Endothelial cell of umbilical vein (primary cell): ENCODE data around the gene SOHLH1. TPM values are rescaled to one million over a fixed set of nuclear protein-coding genes. Genes with fewer than 3 reads are reported as not detected.

Experiments
- BruUV-seq: library from RNA; stranded (reverse); fragments of 400-500 nt; replicated peaks from 2 replicates; lab custom pipeline; 2021; lab: Mats Ljungman, UMichigan
- CTCF ChIA-PET: fragments of 300-600, 350-600 bp; sonication (Branson Sonifier 250); formaldehyde crosslinking; loops from one replicate; lab custom pipeline; 2021; ENCODE audit warnings: antibody characterized with exemption, inconsistent platforms; lab: Charles Lee
- POLR2A ChIA-PET: fragments of 300-600, 350-600 bp; sonication (Branson Sonifier 250); formaldehyde crosslinking; loops from one replicate; lab custom pipeline; 2021; ENCODE audit warnings: antibody characterized with exemption, inconsistent platforms; lab: Charles Lee
- DNase-seq: peaks from one replicate; pipeline ENCODE4 v3.0.0-alpha.2; 2011; ENCODE audit warnings: low read depth, low spot score
- FAIRE-seq: peaks from 2 replicates; lab custom pipeline; 2011; peaks lifted over from hg19 to GRCh38; lab: Jason Lieb, UNC
- H2AFZ ChIP-seq: 2 replicates; pipeline ENCODE4 v1.6.0; 2012; ENCODE audit warnings: low read depth, low read length, control low read depth, inconsistent platforms
- H3K27ac ChIP-seq: 2 replicates; pipeline ENCODE4 v1.5.1; 2011; ENCODE audit warnings: low read depth, mild to moderate bottlenecking, control low read depth, low read length, moderate library complexity; ENCODE audit not compliant: insufficient read depth
- H3K27me3 ChIP-seq, 2 experiments: 2 replicates each; pipeline versions ENCODE4 v1.6.0 to v1.6.1; 2011; ENCODE audit warnings: low read length in 2 of 2, mixed read lengths in 1 of 2; ENCODE audit not compliant: control insufficient read depth in 2 of 2, insufficient read depth in 2 of 2
- H3K36me3 ChIP-seq, 2 experiments: 2 replicates in 1 of 2; 3 replicates in 1 of 2; pipeline ENCODE4 v1.5.1; 2011; ENCODE audit warnings: low read length in 2 of 2, mild to moderate bottlenecking in 1 of 2, moderate library complexity in 1 of 2; ENCODE audit not compliant: control insufficient read depth in 2 of 2, insufficient read depth in 2 of 2; ENCODE audit errors: extremely low read depth in 1 of 2
- H3K4me1 ChIP-seq: 3 replicates; pipeline ENCODE4 v1.5.1; 2011; ENCODE audit warnings: mild to moderate bottlenecking, low read length; ENCODE audit not compliant: control insufficient read depth, insufficient read depth; ENCODE audit errors: extremely low read depth
- H3K4me2 ChIP-seq: 2 replicates; pipeline ENCODE4 v1.6.1; 2011; ENCODE audit warnings: low read length, control low read depth, mixed read lengths; ENCODE audit not compliant: insufficient read depth
- H3K4me3 ChIP-seq, 3 experiments: fragments of 200-600 bp in 1 of 3; sonication (generic), shearing (Covaris generic) in 1 of 3; replicated peaks in 1 of 3; 2 replicates each; pipeline ENCODE4 v1.5.1; 2011 to 2016; ENCODE audit warnings: control low read depth in 3 of 3, low read length in 3 of 3, mild to moderate bottlenecking in 2 of 3, inconsistent platforms in 1 of 3, low read depth in 1 of 3, moderate library complexity in 1 of 3; ENCODE audit not compliant: insufficient read depth in 1 of 3
- H3K79me2 ChIP-seq: 2 replicates; pipeline ENCODE4 v1.6.0; 2012; ENCODE audit warnings: low read length, inconsistent platforms; ENCODE audit not compliant: control insufficient read depth, insufficient read depth
- H3K9ac ChIP-seq: replicated peaks from 2 replicates; pipeline ENCODE3; 2011; ENCODE audit warnings: low read length, control low read depth; ENCODE audit not compliant: insufficient read depth; ENCODE audit errors: extremely low read depth
- H3K9me1 ChIP-seq: replicated peaks from 3 replicates; pipeline ENCODE4 v1.6.0; 2011; ENCODE audit warnings: mild to moderate bottlenecking, low read length; ENCODE audit not compliant: control insufficient read depth, insufficient read depth; ENCODE audit errors: extremely low read depth
- H3K9me3 ChIP-seq: replicated peaks from 2 replicates; pipeline ENCODE4 v1.5.1; 2012; ENCODE audit warnings: low read length, inconsistent platforms; ENCODE audit not compliant: control insufficient read depth, insufficient read depth
- H4K20me1 ChIP-seq: replicated peaks from 2 replicates; pipeline ENCODE3; 2011; ENCODE audit warnings: mild to moderate bottlenecking, low read length; ENCODE audit not compliant: control insufficient read depth, insufficient read depth; ENCODE audit errors: extremely low read depth
- FOS ChIP-seq: IDR thresholded peaks from 2 replicates; pipeline ENCODE4 v1.6.1; 2011; ENCODE audit warnings: mild to moderate bottlenecking, low read length, moderate library complexity, borderline replicate concordance; ENCODE audit not compliant: insufficient read depth
- GATA2 ChIP-seq: IDR thresholded peaks from 2 replicates; pipeline ENCODE4 v1.7.0; 2011; ENCODE audit warnings: low read depth, mild to moderate bottlenecking, moderate library complexity, mixed read lengths, low read length; ENCODE audit not compliant: insufficient read length, insufficient read depth
- JUN ChIP-seq: IDR thresholded peaks from 2 replicates; pipeline ENCODE4 v1.6.1; 2011; ENCODE audit warnings: borderline replicate concordance, low read depth; ENCODE audit not compliant: insufficient read length, insufficient read depth
- MAX ChIP-seq: IDR thresholded peaks from 2 replicates; pipeline ENCODE4 v1.6.1; 2011; ENCODE audit not compliant: insufficient read depth, insufficient read length
- MYC ChIP-seq: IDR thresholded peaks from one replicate; pipeline ENCODE4 v1.6.1; 2011; ENCODE audit warnings: mild to moderate bottlenecking, low read depth, low read length
- POLR2AphosphoS5 ChIP-seq: IDR thresholded peaks from 2 replicates; pipeline ENCODE4 v1.6.1; 2012; ENCODE audit warnings: low read depth, mild to moderate bottlenecking, control low read depth, low read length, moderate library complexity; ENCODE audit not compliant: insufficient read depth
- dilution Hi-C: fragments of 300-500 bp; cut with MboI; formaldehyde crosslinking; loops from one replicate; pipeline ENCODE4 v1.15.0; 2019; ENCODE audit warnings: low sequenced_read_pairs; ENCODE audit not compliant: extremely low pct_ligation_motif_present
- intact Hi-C: fragments of 100-400 bp; cut with micrococcal nuclease; formaldehyde crosslinking; loops from one replicate; pipeline ENCODE4 v1.10.0; 2022
- polyA plus RNA-seq, 4 experiments: library from polyadenylated mRNA; depleted of rRNA in 3 of 4; stranded (reverse) in 3 of 4; unstranded in 1 of 4; fragments of >200 nt; gene quantifications; 2 replicates each; pipeline versions ENCODE4 v1.2.1 to v1.2.3, GENCODE V29; 2011 to 2012; ENCODE audit warnings: missing spikeins in 1 of 4
- total RNA-seq: library from RNA; stranded (reverse); gene quantifications from 2 replicates; pipeline ENCODE4 v1.2.3, GENCODE V29; 2021
- TF ChIP-seq, protein P1 (sequence below), 2 donors: IDR thresholded peaks; 1 replicate in 1 of 2; 2 replicates in 1 of 2; pipeline ENCODE4 v1.5.1; 2011; ENCODE audit warnings: low read length in 2 of 2, mild to moderate bottlenecking in 2 of 2, moderate library complexity in 2 of 2, control low read depth in 1 of 2, inconsistent platforms in 1 of 2, low read depth in 1 of 2; ENCODE audit not compliant: insufficient read depth in 1 of 2; ENCODE audit errors: extremely low read depth in 1 of 2

The SOHLH1 gene
- total and polyA plus RNA-seq, 2 donors (not counting 3 experiments of a cell fraction or from before 2014, with no cell fraction given) = not detected

GRCh38 chr9:135746565-135746964 lies 47.3 kb upstream of the SOHLH1 start:
- Histone ChIP-seq H3K9me1 (no peaks in the 10 kb centered on the region), H2AFZ (no peak overlapping the region), H3K4me1 (no peaks in the 10 kb centered on the region), H3K79me2 (no peaks in the 10 kb centered on the region), H3K27me3 (no peaks in the 10 kb centered on the region), H3K27ac (no peak overlapping the region), H3K36me3 (no peaks in the 10 kb centered on the region), H3K9me3 (no peaks in the 10 kb centered on the region), H4K20me1 (no peaks in the 10 kb centered on the region), H3K4me2 (no peak overlapping the region), H3K9ac (no peak overlapping the region), H3K4me3 (no peak overlapping the region)
- CTCF ChIA-PET = no interaction called here
- dilution Hi-C loops = no loop called here
- BruUV-seq = no TSS peak
- no peak for TF ChIP-seq GATA2
- no peak for TF ChIP-seq FOS
- TF ChIP-seq JUN = no peak
- TF ChIP-seq, protein P1, sequence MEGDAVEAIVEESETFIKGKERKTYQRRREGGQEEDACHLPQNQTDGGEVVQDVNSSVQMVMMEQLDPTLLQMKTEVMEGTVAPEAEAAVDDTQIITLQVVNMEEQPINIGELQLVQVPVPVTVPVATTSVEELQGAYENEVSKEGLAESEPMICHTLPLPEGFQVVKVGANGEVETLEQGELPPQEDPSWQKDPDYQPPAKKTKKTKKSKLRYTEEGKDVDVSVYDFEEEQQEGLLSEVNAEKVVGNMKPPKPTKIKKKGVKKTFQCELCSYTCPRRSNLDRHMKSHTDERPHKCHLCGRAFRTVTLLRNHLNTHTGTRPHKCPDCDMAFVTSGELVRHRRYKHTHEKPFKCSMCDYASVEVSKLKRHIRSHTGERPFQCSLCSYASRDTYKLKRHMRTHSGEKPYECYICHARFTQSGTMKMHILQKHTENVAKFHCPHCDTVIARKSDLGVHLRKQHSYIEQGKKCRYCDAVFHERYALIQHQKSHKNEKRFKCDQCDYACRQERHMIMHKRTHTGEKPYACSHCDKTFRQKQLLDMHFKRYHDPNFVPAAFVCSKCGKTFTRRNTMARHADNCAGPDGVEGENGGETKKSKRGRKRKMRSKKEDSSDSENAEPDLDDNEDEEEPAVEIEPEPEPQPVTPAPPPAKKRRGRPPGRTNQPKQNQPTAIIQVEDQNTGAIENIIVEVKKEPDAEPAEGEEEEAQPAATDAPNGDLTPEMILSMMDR (IDR thresholded peaks at IDR 0.05; ENCODE audit: extremely low read depth in 1 of 2, insufficient read depth in 1 of 2, low read depth in 1 of 2, low read length in 2 of 2) = no peak
- TF ChIP-seq MAX = no peak
- no peak for TF ChIP-seq MYC
- TF ChIP-seq POLR2AphosphoS5 = no peak
- FAIRE-seq (no peak), DNase-seq (no peak)
- POLR2A ChIA-PET = no interaction called here
- intact Hi-C loops = no loop called here
